ENCODE results near the gene SLC25A22.

The SLC25A22 gene

DNA sequence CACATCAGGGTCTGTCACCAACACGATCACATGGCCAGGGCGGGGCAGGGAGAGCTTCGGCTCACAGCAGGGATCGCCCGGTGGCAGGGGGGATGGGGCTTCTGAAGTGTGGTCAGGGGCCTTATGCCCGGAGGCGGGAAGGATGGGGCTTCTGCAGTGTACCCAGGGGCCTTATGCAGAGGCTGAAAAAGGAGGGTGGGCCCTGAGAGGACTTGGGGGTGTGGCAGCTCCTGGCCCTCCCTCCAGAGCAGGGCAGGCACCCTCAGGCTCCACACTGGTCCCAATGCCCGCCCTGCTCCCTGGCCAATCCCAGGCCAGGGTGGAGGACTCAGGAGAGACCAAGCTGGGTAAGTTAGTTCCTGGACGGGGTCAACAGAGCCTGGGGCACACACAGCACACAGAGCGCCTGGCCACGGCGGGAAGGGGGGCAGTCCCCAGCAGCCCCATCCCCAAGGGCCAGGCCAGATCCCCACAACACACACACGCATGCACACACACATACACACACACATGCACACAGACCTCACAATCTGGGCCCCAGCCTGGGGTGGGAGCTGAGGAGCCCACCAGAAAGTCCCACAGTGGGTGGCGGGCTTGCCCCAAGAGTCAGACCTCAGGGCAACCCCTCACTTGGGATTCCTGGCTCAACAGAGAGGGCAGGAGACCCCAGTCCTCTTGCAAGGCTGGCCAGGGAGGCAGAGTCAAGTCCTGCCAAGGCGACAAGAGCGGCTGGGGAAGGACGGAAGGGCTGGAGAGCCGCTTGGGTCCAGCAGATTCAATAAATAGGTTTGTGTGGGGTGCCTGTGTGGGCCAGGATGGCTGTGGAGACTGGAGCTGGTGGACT is 7.1 kb downstream of the SLC25A22 start:
- no peak for DNase-seq (ENCODE audit: low read depth in 2 of 2)

DNA sequence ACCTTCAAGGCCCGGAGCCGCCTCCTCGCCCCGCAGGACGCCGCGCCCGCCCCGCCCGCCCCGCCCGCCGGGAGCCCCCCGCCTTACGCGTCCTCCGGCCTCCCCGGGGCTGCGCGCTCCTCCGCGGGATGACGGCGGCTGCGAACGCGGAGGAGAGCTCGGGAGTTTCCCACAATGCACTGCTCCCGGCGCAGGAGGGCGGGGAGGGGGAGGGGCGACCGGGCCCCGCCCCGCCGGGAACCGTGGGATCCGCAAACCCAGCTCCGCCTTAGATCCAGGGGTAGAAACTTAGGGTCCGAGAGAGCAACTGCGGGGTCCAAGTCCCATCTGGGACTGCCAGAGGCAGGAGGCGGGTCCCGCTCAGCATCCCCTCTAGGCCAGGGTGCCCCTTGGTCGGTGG is 8.1 kb downstream of the SLC25A22 start, which contains the start of gene CEND1:
TSS of gene CEND1 (minus strand) at position 148 of the 400 bp plus-strand sequence. CDS start 1,514 bp downstream, outside the sequence.
- DNase-seq (ENCODE audit: low read depth in 2 of 2), result no peak

DNA sequence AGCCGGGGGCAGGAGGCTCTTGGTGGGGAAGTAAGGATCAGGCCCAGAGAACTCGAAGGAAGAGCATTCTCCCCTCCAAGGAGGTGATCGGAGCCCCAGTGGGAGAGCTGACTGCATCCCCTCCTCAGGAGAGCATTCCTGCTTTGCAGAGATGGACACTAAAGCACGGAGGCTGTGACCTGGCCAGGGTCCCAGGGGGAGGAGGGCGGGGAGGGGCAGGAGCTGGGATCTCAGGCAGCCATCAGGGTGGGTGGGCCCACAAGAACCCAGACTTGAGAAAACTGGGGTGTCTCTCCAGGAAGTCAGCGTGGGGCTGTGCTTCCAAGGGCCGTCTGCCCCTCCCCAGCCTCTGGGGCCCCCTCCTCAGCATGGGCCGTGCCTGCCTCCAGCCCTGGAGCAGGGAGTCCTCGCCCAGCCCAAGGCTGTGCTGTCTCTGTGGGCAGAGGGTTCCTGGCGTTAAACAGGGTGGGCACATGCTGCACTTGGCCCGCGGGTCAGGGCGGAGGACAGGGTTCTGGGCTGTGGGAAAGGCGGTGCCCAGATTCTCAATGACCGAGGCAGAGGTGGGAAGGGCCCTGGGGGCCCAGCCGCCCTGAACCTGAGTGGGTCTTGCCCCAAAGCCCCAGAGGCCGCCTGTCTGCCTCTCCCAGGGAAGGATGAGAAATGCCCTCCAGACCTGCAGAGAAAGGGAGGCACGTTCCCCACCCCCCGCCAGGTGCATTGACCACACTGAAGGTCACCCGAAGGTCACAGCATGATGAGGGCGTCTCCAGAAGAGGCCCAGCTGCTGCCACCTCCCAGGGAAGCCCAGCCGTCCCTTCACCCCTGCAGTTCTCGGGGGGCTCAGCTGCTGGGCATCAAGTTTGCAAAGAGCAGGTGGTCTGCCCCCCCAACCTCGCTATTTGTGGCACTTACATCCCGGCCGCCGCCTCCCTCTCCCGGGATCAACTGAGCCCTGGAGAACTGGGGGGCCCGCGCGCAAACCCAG is 8.8 kb downstream of the SLC25A22 start:
- no peak for DNase-seq (ENCODE audit: low read depth in 2 of 2)

DNA sequence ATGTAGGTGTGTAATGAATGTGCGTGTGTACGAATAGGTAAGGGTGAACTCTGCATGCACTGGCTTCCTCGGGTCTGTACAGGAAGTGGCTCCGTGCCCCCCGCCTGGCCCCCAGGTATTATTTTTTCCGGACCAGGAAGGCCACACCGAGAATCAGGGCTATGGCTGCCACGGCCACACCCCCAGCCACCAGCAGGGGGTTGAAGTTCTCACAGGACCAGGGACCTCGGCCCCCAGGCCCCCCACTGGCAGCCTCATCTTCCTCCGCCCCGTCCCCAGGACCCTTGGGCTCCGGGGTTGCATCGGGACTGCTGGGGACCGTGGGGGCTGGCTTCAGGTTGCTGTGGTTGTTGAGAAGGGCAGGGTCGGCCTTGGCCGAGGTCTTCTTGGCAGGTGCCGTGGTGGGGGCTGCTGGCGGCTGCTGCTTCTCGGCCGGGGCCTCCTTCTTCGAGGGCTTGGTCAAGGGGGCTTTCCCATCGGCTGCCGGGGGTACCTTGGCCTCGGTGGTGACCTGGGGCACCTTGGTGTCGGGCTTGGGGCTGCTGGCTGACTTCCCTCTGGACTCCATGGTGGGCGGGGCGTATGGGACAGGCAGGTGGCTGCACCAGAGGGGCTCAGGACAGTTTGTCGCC is 10.0 kb downstream of the SLC25A22 start:
- DNase-seq (ENCODE audit: low read depth in 2 of 2), result no peak

- no peak for DNase-seq (ENCODE audit: low read depth in 2 of 2)
Observed at GRCh38 chr11:787084-787675, 10.9 kb downstream of the SLC25A22 start.

DNA sequence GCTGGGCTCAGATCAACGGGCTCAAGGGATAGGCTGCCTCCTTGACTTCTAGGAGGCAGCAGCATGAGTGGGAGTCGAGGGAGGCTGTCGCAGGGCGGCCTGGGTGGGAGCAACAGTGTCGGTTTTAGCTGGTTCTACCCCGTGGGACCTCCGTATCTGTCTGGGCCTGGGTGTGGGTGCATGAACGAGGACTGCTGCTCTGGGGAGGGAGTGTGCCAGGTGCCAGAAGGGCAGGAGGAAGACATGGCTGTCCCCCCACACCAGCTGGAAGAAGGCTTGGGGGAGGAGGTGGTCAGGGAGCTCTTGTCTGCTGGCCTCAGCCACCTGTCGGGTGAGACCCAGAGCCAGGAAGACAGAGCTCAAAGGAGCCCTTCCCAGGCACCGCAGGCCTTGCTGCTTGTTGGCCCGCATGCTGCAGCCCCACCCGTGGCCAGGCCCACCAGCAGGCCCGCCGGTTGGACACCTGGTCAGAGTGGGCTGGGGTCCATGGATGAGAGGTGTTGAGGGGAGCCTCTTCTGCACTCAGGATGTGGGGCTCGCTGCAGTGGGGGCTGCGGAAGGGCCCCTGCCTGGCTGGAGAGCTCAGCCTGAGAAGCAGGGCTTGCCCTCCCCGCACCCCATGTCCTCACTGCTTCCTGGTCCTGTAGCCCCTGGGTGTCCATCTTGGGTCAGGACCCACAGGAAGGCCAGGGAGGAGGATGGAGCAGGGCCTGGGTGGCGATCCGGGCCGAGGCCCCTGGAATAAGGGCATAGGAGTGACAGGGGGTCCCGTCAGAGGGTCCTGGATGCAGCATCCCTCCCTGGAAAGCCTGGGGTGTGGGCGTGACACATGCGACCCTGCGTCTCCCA is 11.6 kb downstream of the SLC25A22 start:
- no peak for DNase-seq (ENCODE audit: low read depth in 2 of 2)

DNA sequence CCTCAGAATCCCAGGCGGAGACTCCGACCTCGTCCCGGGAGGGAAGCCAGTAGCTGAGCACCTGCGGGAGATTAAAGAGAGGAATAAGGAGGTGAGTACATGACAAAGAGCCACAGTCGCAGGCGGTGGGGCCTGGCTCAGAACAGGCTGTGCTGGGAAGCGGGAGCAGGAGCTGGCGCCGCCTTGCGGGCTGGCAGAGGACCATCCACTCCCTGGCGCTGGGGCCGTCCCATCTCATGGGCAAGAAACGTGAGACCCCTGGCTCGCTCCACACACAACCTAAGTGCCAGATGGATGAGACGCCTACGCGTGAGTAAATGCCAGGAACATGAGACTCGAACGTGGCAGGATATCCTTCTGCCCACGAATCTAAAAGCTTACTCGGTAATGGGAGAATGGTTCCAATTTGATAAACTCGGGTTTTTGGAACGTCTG is 14.5 kb downstream of the SLC25A22 start:
- no peak for DNase-seq (ENCODE audit: low read depth in 2 of 2)

- DNase-seq (ENCODE audit: low read depth in 2 of 2), result no peak
Observed at GRCh38 chr11:782264-783174, 15.6 kb downstream of the SLC25A22 start.

DNA sequence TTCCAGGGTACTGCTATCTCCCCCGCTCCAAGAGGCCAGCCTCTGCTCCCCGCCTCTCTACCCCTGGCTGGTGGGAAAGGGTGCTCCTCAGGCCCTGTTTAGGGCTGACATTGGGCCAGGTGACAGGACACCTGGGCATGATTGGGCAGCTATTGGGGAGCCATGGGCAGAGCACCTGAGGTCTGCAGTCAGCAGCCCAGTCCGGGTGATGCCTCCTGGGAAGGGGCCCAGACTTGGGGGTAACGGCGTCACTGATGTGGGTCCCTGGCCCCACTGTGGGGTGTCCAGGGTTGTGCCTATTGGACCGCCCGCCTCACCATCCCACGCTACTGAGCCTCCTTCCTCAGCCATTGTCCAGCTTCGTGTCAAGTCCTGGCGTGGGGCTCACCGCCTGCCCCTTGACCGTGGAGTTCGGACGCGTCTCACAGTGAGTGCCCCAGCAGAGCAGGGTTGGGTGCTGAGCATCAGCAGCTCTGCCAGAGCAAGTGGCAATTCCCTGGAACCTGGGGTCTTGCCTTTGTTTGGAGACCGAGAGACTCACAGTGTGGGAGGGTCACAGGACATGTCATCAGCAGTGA is 18.0 kb downstream of the SLC25A22 start:
- no peak for DNase-seq (ENCODE audit: low read depth in 2 of 2)

- DNase-seq (ENCODE audit: low read depth in 2 of 2), result no peak
Observed at GRCh38 chr11:778976-779954, 18.8 kb downstream of the SLC25A22 start.

DNA sequence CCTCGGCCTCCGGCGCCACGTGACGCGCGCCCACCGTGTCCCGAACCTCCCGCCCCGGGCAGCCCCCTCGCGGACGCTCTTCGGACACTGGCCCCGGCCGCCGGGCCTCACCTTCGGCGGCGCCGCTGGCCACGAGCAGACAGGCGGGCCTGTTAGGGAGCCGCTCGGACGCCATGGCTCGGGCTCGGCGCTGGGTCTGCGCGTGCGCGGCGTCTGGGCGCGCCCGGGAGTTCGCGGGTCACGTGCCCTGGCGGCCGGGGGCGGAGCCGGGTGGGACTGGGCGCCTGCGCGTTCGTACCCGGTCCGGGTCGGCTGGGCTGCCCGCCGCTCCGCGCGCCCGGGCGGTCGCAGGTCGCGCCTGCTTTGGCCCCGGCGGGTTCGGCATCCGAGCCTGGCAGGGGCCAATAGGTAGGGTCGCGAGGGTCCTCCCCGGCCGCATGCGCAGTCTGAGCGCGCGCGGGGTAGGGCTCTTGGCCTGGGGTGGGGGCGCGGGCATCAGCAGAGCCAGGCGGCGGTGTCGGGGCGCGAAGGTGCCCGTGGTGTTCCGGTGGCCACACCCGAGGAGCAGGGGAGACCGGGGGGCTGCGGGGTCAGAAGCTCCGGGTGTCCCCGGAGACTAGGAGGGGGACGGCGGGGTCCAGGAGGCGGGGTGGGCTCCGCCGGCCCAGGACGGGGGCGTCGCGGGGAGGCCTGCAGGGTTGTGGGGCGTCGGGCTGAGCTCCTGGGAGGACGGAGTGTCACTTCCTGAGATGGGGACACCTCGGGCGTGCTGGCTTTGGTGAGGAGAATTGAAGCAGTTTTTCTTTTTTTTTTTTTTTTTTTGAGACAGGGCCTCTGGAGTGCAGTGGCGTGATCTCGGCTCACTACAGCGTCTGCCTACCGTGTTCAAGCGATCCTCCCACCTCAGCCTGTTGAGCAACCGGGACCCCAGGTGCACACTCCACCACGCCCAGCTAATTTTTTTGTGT is 20.5 kb downstream of the SLC25A22 start, which contains the start of gene GATD1:
TSS of gene GATD1 (minus strand) at position 200 of the 968 bp plus-strand sequence. CDS start at position 175, 25 bp downstream.
- peak; percentile 84 to 89 for DNase-seq (ENCODE audit: low read depth in 2 of 2)

DNA sequence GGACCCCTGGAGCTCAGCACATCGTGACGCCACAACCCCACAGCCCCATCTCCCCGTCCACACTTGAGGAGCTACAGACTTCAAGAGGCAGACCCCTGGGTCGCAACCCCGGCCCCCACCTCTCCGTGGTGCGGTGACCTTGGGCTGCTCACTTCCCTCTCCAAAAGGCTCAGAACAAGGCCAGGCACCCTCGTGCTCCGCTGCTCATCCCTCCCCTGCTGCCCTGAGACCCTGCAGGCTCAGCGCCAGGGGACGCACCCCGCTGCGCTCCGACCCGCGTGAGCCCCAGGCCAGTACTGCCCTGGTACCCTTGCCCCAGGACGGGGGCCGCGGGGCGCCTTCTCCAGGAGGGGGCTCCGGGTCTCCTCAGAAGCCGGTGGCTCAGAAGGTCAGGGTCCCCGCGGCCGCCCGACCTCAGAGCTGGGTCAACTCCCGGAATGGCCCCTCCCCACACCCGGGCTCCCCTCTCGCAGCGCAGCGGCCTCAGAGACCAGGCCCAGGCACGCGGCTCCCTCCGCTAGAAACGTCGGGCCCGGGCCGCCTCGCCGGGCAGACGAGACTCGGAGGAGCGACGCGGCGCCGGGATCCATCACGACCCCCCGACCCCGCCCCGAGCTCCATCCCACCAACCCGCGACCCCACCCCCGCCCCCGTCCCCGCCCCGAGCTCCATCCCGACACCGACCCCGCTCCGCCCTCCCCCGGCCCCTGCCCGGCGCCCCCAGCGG is 21.4 kb downstream of the SLC25A22 start:
- DNase-seq (ENCODE audit: low read depth in 2 of 2), result no peak

DNA sequence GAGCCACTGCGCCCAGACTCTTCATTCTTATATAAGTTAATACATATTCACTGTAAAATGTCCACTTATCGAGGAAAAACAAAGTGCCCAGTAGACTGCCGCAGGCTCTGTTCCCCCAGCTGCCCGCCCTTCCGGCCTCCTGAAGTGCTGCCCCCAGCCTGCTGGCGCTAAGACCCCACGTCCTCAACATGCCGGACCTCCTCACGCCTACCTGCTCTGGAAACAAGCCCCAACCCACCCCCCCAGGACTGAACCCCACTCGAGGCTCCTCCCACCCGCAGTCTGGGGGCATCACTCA is 21.9 kb downstream of the SLC25A22 start:
- DNase-seq (ENCODE audit: low read depth in 2 of 2), result no peak

DNA sequence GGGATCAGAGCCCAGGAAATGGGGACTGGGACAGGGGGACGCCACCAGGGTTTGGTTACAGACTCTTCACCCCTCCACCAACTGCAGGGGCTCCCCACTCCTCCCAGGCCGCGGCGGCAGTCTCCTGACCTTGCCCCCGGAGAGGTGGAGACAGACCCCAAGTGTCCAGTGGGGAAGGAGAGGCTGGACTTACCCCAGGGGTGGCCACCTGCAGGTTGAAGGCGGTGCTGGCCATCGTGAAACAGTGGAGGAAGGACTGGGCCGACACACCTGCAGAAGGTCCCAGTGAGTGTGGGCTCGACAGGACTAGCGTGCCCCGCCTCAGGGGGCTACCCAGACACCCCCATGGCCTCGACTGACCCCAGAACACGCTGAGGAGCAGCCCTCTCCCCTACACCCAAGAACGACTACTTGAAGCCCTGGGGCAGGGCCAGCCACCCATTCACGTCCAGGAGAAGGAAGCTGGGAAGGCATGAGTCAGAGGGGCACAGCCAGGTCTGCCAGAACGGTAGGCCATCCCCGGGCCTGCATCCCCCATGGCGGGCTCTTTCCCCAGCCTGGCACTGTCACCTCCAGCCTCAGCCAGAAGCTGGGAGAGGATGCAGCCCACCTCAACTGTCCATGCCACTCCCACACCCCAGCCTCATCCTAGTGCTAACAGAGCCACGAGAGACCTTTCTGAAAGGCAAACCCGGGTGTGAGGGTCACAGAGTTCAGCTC is 23.0 kb downstream of the SLC25A22 start:
- no peak for DNase-seq (ENCODE audit: low read depth in 2 of 2)

DNA sequence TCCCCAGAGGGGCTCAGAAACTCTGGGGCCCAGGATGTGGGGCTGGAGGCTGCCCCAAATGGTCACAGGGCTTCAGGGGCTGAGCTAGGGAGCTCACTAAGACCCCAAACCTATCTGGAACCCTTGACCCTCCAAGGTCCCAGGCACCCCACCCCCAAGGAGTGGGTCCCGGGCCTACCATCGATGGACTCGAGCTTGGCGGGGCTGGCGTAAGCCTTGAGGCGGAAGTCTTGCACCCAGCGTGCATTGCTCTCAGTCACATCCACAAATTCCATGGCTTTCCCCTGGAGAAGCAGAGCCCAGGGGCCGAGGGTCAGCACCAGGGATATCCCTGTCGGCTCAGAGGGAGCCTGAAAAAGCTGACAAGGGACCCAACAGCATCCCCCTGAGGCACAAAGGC is 24.3 kb downstream of the SLC25A22 start:
- no peak for DNase-seq (ENCODE audit: low read depth in 2 of 2)

Data from stimulated activated CD8-positive, alpha-beta memory T cell treated with anti-CD3 and anti-CD28 coated beads, Interleukin-7, amount 100 ng/mL, for 1 hour (primary cell).